Kidney capillary endothelial cell (primary cell): Measurements from ENCODE around the gene RAB5IF.
"Not testable (repeated sequence)": the region's sequence is repeated elsewhere in the genome, so short reads cannot be mapped to it uniquely, and the experiment has no call there.

Experiments
- DNase-seq: peaks from one replicate; pipeline ENCODE4 v3.0.0-alpha.2; 2018; ENCODE audit warnings: low spot score

The RAB5IF gene

DNA sequence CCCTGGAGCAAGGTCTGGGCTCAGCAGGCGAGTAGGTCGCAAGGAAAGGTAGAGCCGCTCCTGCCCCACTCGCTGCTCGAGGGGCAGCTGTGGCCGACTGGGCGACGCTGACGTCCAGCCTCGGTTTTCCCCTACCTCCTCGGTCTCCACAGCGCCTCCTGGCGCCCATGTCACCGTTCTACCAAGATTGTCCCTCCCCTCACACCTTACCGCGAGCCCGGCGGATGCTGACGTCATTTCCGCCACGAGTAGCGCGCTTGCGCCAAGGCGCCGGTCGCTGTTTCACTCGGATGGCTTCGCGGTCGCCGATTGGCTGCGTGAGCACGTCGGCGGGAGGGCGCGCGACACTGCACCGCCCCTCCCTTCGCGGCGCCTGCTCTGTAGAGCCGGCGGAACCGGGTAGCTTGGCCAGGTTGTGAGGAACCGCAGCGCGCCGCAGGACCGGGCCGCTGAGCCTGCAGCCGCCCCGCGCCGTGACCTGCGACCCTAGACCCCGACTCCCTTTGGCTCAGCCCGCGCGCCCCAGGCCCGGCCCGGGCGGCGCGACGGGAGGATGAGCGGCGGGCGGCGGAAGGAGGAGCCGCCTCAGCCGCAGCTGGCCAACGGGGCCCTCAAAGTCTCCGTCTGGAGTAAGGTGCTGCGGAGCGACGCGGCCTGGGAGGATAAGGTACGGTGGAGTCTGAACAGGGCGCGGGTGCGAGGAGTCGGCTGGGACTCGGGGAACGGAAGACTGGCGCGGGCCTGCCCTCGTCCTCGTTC lies at the start of gene RAB5IF:
RAB5IF (plus strand) TSS at position 381 of the 759 bp plus-strand sequence; CDS start at position 554, 173 bp downstream.
- peak; percentile 99 for DNase-seq

DNA sequence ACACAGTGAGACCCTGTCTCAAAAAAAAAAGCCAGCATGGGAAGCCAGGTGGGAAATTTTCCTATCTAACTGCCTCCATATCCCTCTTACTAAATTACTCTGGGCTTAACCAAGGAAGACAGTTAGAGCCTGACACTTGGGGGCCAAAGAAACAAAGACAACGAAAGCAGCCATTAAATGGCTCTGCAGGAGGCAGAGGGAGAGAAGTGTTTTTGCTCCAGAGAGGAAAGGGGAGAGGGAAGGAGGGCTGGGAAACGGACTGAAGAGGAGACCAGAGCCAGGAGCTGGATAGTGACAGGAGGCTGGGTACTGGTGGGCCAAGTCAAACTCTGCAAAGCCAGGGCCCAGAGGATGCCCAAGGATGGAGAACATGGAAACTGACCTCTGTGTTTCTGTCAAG lies 42.9 kb upstream of the RAB5IF start:
- no peak for DNase-seq

DNA sequence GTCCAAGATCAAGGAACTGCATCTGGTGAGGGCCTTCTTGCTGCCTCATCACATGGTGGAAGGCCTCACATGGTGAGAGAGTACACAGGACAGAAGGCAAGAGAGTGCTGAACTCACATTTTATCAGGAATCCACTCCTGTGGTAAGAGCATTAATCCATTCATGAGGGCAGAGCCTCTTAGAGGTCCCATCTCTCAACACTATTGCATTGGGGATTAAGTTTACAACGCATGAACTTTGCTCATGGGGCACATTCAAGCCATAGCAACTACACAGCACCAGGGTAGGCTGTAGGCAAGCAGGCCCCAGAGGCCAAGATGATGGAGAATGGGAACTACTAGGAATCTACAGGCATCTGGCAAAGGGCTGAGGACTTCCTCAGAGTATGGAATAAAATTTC lies 42.2 kb upstream of the RAB5IF start:
- DNase-seq: no peak

DNA sequence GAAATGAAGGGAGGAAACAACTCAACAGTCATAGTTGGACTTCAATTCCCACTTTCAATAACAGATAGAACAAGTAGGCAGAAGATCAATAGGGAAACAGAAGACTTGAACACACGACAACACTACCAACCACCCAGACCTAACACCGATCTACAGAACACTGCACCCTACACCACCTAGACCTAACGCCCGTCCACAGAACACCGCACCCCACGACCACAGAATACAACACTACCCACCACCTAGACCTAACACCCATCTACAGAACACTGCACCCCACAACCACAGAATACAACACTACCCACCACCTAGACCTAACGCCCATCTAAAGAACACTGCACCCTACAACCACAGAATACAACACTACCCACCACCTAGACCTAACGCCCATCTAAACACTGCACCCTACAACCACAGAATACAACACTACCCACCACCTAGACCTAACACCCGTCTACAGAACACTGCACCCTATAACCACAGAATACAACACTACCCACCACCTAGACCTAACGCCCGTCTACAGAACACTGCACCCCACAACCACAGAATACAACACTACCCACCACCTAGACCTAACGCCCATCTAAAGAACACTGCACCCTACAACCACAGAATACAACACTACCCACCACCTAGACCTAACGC lies 41.4 kb upstream of the RAB5IF start:
- not testable (repeated sequence) for DNase-seq

DNA sequence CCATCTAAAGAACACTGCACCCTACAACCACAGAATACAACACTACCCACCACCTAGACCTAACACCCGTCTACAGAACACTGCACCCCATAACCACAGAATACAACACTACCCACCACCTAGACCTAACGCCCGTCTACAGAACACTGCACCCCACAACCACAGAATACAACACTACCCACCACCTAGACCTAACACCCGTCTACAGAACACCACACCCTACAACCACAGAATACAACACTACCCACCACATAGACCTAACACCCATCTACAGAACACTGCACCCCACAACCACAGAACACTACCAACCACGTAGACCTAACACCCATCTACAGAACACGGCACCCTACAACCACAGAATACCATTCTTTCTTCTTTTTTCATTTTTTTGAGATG lies 40.9 kb upstream of the RAB5IF start:
- not testable (repeated sequence) for DNase-seq

GRCh38 chr20:36565520-36565919 lies 40.1 kb upstream of the RAB5IF start:
- no peak for DNase-seq

DNA sequence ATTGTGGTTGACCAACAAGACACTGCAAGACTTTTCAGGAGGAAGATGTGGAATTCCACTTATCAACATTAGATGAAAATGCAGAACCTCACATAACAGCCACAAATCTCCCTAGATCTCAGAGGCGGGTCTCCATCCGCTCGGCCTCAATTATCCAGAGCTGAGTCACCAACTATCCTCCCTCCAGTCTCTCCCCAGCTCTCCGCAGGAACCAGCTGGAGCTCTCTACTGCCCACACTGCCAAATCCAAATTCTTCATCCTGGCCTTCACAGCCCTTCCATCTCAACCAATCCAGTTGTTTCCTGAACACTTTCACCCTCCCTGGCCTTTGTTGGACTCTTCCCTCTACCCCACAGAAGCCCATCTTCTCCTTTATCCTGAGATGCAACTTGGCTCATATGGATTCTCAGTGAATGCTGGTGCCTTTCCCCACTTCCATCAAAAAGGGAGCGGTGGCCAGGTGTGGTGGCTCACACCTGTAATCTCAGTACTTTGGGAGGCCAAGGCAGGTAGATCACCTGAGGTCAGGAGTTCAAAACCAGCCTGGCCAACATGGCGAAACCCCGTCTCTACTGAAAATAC lies 35.6 kb upstream of the RAB5IF start:
- DNase-seq: no peak

- no peak for DNase-seq
These were observed 33.7 kb upstream of the RAB5IF start for GRCh38 chr20:36571564-36572504.

GRCh38 chr20:36572701-36573102 lies 32.9 kb upstream of the RAB5IF start:
- peak; percentile 24 for DNase-seq

DNA sequence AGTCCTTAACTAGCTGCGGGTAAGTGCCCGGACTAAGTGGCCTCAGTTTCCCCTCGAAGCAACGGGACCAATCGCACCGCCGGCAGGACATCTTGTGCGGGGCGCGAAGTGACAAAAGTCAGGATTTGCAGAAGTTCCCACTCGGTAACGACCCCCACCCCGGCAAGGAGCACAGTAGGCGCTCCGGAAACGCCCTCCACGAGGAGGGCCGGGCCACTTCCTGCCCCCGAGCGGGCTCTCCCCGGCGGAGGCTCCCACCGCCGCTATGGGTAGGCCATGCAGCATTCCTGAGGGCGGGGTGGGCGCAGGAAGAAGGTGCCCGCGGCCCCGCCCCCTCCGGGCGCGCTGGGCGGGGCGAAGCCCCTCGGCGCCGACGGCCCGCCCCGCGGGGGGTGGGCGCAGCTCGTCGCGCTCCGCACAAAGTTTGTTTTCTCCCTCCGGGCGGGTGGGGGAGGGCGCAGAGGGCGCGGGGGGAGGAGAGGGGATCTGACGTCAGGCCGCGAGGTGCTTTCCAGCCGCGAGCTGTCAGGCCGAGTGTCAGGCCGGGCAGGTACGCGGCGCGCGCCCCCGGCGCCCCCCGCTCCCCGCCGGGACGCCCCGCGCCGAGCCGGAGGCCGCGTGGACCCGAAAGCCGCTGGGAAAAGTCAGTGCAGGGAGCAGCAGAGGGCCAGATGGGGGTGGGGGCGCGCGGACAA lies 32.3 kb upstream of the RAB5IF start, which contains the start of gene TGIF2:
TGIF2 (plus strand) TSS at position 495 of the 695 bp plus-strand sequence. CDS start 5,178 bp downstream, outside the sequence.
- DNase-seq: peak; percentile 78

GRCh38 chr20:36573798-36574365 lies 31.7 kb upstream of the RAB5IF start:
- DNase-seq: no peak

- DNase-seq: peak; percentile 36
These were observed 31.0 kb upstream of the RAB5IF start for GRCh38 chr20:36574366-36575135.

DNA sequence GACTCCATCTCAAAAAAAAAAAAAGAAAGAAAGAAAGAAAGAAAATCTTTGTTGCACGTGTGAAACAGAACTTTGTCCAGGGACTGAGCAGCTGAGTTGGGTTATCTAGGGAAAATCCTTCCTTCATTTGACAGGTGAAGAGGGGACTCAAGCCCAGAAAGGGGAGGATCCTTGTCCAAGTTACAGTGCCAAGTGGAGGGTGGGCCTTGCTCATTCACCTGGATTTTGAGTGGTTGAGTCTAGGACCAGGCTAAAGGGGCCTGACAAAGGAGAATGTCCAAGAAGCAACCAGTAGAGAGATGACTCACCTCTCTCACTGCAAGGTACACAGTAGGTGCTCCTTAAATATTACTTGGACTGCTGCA lies 29.5 kb upstream of the RAB5IF start:
- no peak for DNase-seq

DNA sequence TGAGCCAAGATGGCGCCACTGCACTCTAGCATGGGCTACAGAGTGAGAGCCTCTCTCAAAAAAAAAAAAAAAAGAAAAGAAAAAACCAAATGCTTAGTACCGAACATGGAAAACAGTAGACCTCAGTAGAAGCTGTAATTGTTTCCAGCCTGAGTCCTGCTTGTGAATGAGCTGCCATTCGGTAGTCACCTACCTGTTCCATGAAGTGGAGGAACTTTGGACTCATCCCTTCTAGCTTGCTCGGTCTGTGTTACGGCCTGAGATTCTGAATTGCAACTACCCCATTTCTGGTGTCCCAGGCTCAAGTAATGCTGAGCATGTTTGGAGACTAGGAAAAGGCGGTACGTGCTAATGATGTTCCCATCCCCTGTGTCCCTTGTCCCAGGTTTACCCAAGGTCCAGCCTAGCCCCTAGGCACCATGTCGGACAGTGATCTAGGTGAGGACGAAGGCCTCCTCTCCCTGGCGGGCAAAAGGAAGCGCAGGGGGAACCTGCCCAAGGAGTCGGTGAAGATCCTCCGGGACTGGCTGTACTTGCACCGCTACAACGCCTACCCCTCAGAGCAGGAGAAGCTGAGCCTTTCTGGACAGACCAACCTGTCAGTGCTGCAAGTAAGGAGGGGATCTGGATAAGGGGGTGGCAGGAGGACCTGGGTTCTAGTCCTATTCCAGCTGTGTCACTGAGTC lies 27.1 kb upstream of the RAB5IF start:
- DNase-seq: no peak

- no peak for DNase-seq
These were observed 25.5 kb upstream of the RAB5IF start for GRCh38 chr20:36579996-36580545.

- no peak for DNase-seq
These were observed 23.3 kb upstream of the RAB5IF start for GRCh38 chr20:36582322-36582721.

GRCh38 chr20:36582821-36583220 lies 22.8 kb upstream of the RAB5IF start:
- DNase-seq: no peak

DNA sequence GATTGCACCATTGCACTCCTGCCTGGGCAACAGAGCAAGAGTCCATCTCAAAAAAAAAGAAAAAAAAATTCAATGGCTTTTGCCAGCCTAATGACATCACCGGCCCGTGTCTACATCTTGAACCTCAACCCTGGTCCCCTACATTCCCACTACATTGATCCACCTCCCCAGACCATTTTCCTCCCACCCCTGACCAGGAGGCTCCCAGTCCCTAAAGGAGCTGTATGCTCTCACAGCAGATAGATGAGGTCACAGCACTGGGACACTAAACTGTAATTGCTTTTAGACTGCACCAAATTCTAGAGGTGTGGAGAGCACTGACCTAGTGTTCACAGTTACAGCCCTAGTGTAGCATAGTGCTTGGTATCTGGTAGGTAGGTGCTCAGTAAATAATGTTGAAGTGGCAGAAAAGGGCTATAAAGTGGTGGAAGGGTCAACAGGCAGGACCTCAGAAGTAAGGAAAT lies 21.5 kb upstream of the RAB5IF start:
- DNase-seq: no peak

DNA sequence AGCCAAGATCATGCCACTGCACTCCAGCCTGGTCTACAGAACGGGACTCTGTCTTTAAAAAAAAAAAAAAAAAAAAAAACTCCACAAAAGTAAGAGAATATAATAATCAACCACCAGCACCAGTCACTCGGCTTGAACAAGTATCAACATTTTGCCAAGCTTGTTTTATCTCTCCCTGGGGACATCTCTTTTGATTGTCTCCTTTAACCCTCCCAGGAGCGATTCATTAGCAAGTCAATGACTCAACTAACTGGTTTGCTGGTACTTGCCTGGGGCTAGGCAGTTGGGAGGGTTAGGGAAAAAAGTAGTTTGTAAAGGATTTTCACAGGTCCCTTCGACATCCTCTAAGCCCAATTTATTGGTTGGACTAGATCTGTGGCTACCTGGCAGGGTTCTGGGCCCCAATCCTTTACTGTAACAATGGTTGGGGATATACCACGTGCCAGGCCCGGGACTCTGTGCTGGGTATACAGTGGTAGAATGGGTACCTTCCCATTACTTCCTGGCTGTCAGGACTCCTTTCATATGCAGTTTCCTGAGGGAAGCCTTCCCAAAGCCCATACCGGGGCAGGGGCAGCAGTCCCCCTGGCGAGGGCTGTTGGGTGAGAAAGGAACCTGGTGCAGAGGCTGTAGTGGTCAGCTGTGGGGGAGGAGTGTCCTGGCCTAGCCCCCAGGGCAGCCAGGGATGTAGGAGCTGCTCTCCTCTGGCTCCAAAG lies 20.0 kb upstream of the RAB5IF start:
- peak; percentile 21 for DNase-seq
